ENCODE results near the gene THBS1. TPM values are rescaled to one million over a fixed set of nuclear protein-coding genes. Genes with fewer than 3 reads are reported as not detected.

THBS1 gene
- total RNA-seq, 1 donor from 2014 or later = 725 TPM

DNA sequence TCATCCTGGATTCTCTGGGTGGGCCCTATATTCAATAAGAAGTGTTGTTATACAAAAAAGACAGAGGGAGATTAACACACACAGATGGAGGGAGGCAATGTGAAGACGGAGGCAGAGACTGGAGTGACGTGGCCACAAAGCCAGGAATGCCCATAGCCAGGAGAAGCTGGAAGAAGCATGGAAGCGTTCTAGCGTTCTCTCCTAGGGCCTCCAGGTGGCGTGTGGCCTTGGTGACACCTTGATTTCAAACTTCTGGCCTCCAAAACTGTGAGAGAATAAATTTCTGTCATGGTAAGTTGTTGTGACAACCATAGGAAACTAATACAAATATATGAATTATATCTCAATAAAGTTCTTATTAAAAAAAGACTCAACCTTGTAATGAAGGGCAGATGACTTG, 21.3 kb downstream of the THBS1 start:
- Histone ChIP-seq H3K27ac (no peak overlapping the region), H3K36me3 (no peaks in the 10 kb centered on the region), H3K4me1 (no peaks in the 10 kb centered on the region), H3K4me3 (no peak overlapping the region), H3K27me3 (no peaks in the 10 kb centered on the region), H3K9me3 (no peaks in the 10 kb centered on the region)
- intact Hi-C loops (cut with DNase I) = no loop called here
- TF ChIP-seq, protein P1, sequence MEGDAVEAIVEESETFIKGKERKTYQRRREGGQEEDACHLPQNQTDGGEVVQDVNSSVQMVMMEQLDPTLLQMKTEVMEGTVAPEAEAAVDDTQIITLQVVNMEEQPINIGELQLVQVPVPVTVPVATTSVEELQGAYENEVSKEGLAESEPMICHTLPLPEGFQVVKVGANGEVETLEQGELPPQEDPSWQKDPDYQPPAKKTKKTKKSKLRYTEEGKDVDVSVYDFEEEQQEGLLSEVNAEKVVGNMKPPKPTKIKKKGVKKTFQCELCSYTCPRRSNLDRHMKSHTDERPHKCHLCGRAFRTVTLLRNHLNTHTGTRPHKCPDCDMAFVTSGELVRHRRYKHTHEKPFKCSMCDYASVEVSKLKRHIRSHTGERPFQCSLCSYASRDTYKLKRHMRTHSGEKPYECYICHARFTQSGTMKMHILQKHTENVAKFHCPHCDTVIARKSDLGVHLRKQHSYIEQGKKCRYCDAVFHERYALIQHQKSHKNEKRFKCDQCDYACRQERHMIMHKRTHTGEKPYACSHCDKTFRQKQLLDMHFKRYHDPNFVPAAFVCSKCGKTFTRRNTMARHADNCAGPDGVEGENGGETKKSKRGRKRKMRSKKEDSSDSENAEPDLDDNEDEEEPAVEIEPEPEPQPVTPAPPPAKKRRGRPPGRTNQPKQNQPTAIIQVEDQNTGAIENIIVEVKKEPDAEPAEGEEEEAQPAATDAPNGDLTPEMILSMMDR (IDR thresholded peaks at IDR 0.05) = no peak
- DNase-seq (ENCODE audit: low spot score in 2 of 2) = no peak

- Histone ChIP-seq H3K27ac (no peak overlapping the region), H3K27me3 (no peaks in the 10 kb centered on the region), H3K4me3 (no peak overlapping the region), H3K36me3 (no peaks in the 10 kb centered on the region), H3K4me1 (no peaks in the 10 kb centered on the region), H3K9me3 (peaks cover under 1 to 6% of the 10 kb centered on the region in 2 donors)
- TF ChIP-seq, protein P1 (IDR thresholded peaks at IDR 0.05) = no peak
- no peak for DNase-seq (ENCODE audit: low spot score in 2 of 2)
- intact Hi-C loops (cut with DNase I) = no loop called here
These were observed 24.3 kb downstream of the THBS1 start for GRCh38 chr15:39605146-39605545.

DNA sequence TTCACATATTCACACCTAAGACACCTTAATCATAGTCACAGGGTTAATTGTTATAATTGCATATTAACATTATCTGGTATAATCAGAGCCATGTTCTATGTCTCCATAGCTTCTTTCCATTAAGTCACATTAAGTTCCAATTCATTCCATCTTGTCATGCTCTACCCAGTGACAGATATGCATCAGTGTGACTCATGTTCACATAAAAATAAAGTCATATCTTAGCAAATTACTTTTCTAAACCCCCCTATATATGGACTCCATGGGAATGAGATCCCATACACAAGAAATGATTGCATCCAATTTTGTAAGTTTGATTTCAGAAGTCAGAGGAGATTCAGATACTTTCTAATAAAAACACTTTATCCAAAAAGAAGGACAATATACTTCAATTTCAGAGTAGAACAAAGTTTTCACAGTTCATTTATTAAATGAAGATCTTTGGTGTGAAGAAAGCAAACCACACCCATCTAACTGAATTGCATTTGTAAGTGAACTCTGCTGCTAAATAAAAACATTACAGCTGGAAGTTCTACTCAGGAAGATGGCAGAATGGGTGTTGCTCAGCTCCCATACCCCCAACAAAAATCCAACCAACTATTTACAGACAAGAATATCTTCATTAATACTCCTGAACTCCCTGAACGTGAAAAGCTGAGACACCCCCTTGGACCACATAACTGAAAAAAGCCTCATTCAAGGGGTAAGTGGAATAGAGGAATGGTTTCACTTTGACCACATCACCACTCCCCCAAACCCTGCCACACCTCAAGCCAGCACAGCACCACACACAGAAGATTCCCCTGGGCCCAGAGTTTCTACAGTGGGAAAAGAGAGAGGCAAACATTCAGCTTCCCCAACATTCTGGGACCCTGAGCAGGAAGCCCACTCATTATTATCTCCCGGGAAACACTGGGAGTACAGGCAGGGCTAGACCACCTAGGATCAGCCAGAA, 27.6 kb downstream of the THBS1 start:
- Histone ChIP-seq H3K27me3 (no peaks in the 10 kb centered on the region), H3K4me3 (no peak overlapping the region), H3K4me1 (no peaks in the 10 kb centered on the region), H3K36me3 (no peaks in the 10 kb centered on the region), H3K27ac (no peak overlapping the region), H3K9me3 (peaks cover 5 to 20% of the 10 kb centered on the region in 2 donors)
- intact Hi-C loops (cut with DNase I) = no loop called here
- TF ChIP-seq, protein P1 (IDR thresholded peaks at IDR 0.05) = no peak
- no peak for DNase-seq (ENCODE audit: low spot score in 2 of 2)

GRCh38 chr15:39609166-39609916, 28.5 kb downstream of the THBS1 start:
- Histone ChIP-seq H3K27me3 (no peaks in the 10 kb centered on the region), H3K4me3 (no peak overlapping the region), H3K27ac (no peak overlapping the region), H3K36me3 (no peaks in the 10 kb centered on the region), H3K4me1 (no peaks in the 10 kb centered on the region), H3K9me3 (peaks cover 5 to 25% of the 10 kb centered on the region in 2 donors)
- intact Hi-C loops (cut with DNase I) = no loop called here
- no peak for DNase-seq (ENCODE audit: low spot score in 2 of 2)
- TF ChIP-seq, protein P1 (IDR thresholded peaks at IDR 0.05) = no peak

GRCh38 chr15:39610665-39611064, 29.8 kb downstream of the THBS1 start:
- Histone ChIP-seq H3K9me3 (peaks cover 5 to 29% of the 10 kb centered on the region in 2 donors), H3K4me1 (no peaks in the 10 kb centered on the region), H3K36me3 (no peaks in the 10 kb centered on the region), H3K27ac (no peak overlapping the region), H3K4me3 (no peak overlapping the region), H3K27me3 (no peaks in the 10 kb centered on the region)
- TF ChIP-seq, protein P1 (IDR thresholded peaks at IDR 0.05) = no peak
- intact Hi-C loops (cut with DNase I) = no loop called here
- no peak for DNase-seq (ENCODE audit: low spot score in 2 of 2)
